GM13976 (cell line): ENCODE data around the gene GOLM1.

Experiments used
- DNase-seq: peaks from one replicate; pipeline ENCODE4 v3.0.0; 2012; ENCODE audit warnings: low spot score
- CTCF ChIP-seq: IDR thresholded peaks from 2 replicates; pipeline ENCODE4 v1.5.1; 2012; ENCODE audit warnings: borderline replicate concordance, mild to moderate bottlenecking; ENCODE audit not compliant: insufficient read depth; ENCODE audit errors: extremely low read depth, missing control alignments, control extremely low read depth
- in situ Hi-C: fragments of 300-500 bp; cut with MboI; formaldehyde crosslinking; loops from one replicate; pipeline ENCODE4 v1.12.0; 2022; ENCODE audit warnings: low sequenced_read_pairs, mixed read lengths, inconsistent platforms; ENCODE audit not compliant: unreplicated experiment

GOLM1 gene

GRCh38 chr9:85995097-85995496 lies 104.3 kb downstream of the GOLM1 start:
- TF ChIP-seq CTCF, result no peak
- in situ Hi-C loops, result no loop called here

GRCh38 chr9:85994191-85994590 lies 105.2 kb downstream of the GOLM1 start:
- in situ Hi-C loops, result no loop called here

More at GRCh38 chr9:85995097-85995496, 104.3 kb downstream of the GOLM1 start:
- no peak for DNase-seq

GRCh38 chr9:85987236-85987635 lies 112.1 kb downstream of the GOLM1 start:
- DNase-seq, result no peak
- TF ChIP-seq CTCF, result no peak
- in situ Hi-C loops, result no loop called here

More at GRCh38 chr9:85994191-85994590, 105.2 kb downstream of the GOLM1 start:
- TF ChIP-seq CTCF, result no peak
- no peak for DNase-seq

- no peak for TF ChIP-seq CTCF
- no peak for DNase-seq
- in situ Hi-C loops, result no loop called here
Measured at GRCh38 chr9:85984457-85984856, 114.9 kb downstream of the GOLM1 start.

GRCh38 chr9:85981369-85981768 lies 118.0 kb downstream of the GOLM1 start:
- no peak for DNase-seq
- in situ Hi-C loops, result no loop called here
- TF ChIP-seq CTCF, result no peak

- no peak for DNase-seq
- in situ Hi-C loops, result no loop called here
- TF ChIP-seq CTCF, result no peak
Measured at GRCh38 chr9:85978496-85978895, 120.9 kb downstream of the GOLM1 start.
